Activated naive CD8-positive, alpha-beta T cell treated with anti-CD3 and anti-CD28 coated beads, Interleukin-2, amount 10 ng/mL, durations not matched to agents 7 days and 5 days (primary cell): ENCODE data around the gene TLCD1. TPM values are rescaled to one million over a fixed set of nuclear protein-coding genes. Genes with fewer than 3 reads are reported as not detected.
A peak's percentile ranks its signal among the peaks of the same experiment; 100 is the strongest.

Source experiments
- ATAC-seq: fragments of 150-1000 bp; cut with Tn5 transposase; one replicate; pipeline ENCODE4 v1.10.0; 2021; ENCODE audit warnings: low read depth, moderate library complexity
- POLR2A ChIA-PET: fragments of 350-600 bp; sonication (Branson Sonifier 250); formaldehyde crosslinking; loops from one replicate; lab custom pipeline; 2021; ENCODE audit warnings: antibody characterized with exemption; lab: Charles Lee
- DNase-seq: peaks from one replicate; pipeline ENCODE4 v3.0.0; 2021
- H3K27ac Mint-ChIP-seq: one replicate; pipeline ENCODE4 v1.8.0; 2022; ENCODE audit warnings: mild to moderate bottlenecking, mixed read lengths
- H3K27me3 Mint-ChIP-seq: one replicate; pipeline ENCODE4 v1.8.0; 2022; ENCODE audit warnings: mild to moderate bottlenecking, moderate library complexity, mixed read lengths
- H3K36me3 Mint-ChIP-seq: one replicate; pipeline ENCODE4 v1.8.0; 2021; ENCODE audit warnings: mild to moderate bottlenecking, mixed read lengths
- H3K4me1 Mint-ChIP-seq: one replicate; pipeline ENCODE4 v1.8.0; 2021; ENCODE audit warnings: mixed read lengths
- H3K4me3 Mint-ChIP-seq: one replicate; pipeline ENCODE4 v1.8.0; 2022; ENCODE audit warnings: mild to moderate bottlenecking, moderate library complexity, mixed read lengths
- H3K9me3 Mint-ChIP-seq: one replicate; pipeline ENCODE4 v1.8.0; 2021; ENCODE audit warnings: mixed read lengths
- total RNA-seq, 2 experiments: library from RNA; stranded (reverse); gene quantifications; one replicate each; pipeline ENCODE4 v1.2.3, GENCODE V29; 2021

The TLCD1 gene, protein sequence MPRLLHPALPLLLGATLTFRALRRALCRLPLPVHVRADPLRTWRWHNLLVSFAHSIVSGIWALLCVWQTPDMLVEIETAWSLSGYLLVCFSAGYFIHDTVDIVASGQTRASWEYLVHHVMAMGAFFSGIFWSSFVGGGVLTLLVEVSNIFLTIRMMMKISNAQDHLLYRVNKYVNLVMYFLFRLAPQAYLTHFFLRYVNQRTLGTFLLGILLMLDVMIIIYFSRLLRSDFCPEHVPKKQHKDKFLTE
- total RNA-seq: 1 to 10 TPM; 1.6 to 2.2 TPM

DNA sequence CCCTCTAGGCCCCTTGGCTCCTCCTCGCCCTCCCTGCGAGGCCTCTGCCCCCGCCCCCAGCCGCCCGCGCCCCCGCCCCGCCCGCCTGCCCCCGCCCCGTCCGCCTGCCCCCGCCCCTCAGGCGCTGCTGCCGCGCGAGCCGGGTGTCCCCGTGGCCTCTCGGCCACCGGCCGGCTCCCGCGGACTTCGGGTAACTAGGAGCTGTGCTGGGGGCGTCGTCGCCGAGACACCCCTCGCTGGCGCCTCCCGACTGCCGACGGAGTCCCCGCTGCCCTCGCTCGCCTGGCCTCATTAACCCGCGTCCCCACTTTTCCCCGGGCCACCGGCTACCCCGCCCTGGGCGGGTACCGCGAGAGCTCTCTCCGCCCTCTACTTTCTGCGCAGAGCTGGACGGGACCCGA, at the start of gene TLCD1:
Gene TLCD1 (minus strand): TSS at position 8 of the 401 bp plus-strand sequence. CDS start 136 bp downstream, outside the sequence.
- H3K4me1 Mint-ChIP-seq: peaks cover 45% of the 10 kb centered on the region
- H3K36me3 Mint-ChIP-seq: peaks cover 18% of the 10 kb centered on the region
- H3K27ac Mint-ChIP-seq: peak within 1 kb of the TSS; percentile 99
- peak within 1 kb of the TSS; percentile 99 for H3K4me3 Mint-ChIP-seq
- ATAC-seq (peak; percentile 60), DNase-seq (peak; percentile 88)
- H3K27me3 Mint-ChIP-seq: no peaks in the 10 kb centered on the region
- no peaks in the 10 kb centered on the region for H3K9me3 Mint-ChIP-seq
- POLR2A ChIA-PET: interaction anchor here (0.7 to 6.3 kb wide), 21 partner anchors 9 to 413 kb away, joined by 3 to 266 read pairs (median 5); partner anchors contain the start of genes BLTP2, DHRS13, FLOT2 and PHF12

GRCh38 chr17:28774206-28774605, 48.2 kb upstream of the TLCD1 start:
- Mint-ChIP-seq H3K36me3 (peaks cover 9% of the 10 kb centered on the region), H3K4me3 (no peak overlapping the region), H3K27ac (no peak overlapping the region), H3K4me1 (peaks cover 25% of the 10 kb centered on the region), H3K27me3 (no peaks in the 10 kb centered on the region), H3K9me3 (no peaks in the 10 kb centered on the region)
- ATAC-seq (no peak), DNase-seq (no peak)
- POLR2A ChIA-PET: interaction anchor here (0.6 to 0.7 kb wide), 2 partner anchors 20 to 174 kb away, joined by 3 read pairs; no protein-coding TSS in a partner anchor

DNA sequence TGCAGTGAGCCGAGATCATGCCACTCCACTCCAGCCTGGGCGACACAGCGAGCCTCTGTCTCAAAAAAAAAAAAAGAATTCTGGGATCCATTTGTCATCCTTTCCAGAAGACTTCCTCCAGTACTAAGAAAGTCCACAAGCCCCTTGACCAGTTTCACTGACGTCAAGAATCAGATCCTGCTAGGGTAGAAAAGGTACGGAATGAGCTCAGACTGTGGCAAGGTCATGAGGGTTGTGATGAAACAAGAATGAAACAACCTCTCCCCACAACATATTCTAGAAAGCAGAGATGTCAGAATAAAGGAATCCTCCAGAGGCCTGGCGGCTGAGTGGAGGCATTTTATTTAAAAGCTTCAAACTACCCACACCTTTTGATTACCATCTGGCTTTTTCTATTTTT, 47.7 kb upstream of the TLCD1 start:
- Mint-ChIP-seq H3K4me3 (no peak overlapping the region), H3K9me3 (no peaks in the 10 kb centered on the region), H3K27me3 (no peaks in the 10 kb centered on the region), H3K4me1 (peaks cover 21% of the 10 kb centered on the region), H3K36me3 (peaks cover 5% of the 10 kb centered on the region), H3K27ac (no peak overlapping the region)
- POLR2A ChIA-PET: interaction anchor here (0.6 kb wide), 1 partner anchor 174 kb away, joined by 3 read pairs; no protein-coding TSS in a partner anchor
- DNase-seq: no peak
- ATAC-seq: no peak

DNA sequence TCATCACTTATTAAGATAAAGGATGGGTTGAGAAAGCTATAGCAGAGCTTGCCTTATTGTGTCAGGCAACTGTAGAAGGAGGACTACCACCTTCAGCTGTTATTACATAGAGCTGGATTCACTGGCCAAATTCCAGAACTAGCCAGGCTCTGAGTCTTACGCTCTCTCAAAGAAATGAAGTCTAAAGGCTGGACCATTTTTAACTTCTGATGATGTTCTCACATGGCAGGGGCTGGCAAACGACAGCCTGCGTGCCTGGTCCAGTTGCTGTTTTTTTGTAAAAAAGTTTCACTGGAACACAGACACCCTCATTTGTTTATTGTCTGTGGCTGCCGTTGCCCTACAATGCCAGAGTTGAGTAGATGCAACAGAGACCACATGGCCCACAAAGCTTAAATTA, 39.0 kb upstream of the TLCD1 start:
- Mint-ChIP-seq H3K4me3 (no peak overlapping the region), H3K36me3 (peaks cover 2% of the 10 kb centered on the region), H3K9me3 (no peaks in the 10 kb centered on the region), H3K27me3 (no peaks in the 10 kb centered on the region), H3K27ac (no peak overlapping the region), H3K4me1 (peaks cover 11% of the 10 kb centered on the region)
- no peak for ATAC-seq
- POLR2A ChIA-PET: interaction anchor here (0.7 kb wide), 1 partner anchor 337 kb away, joined by 3 read pairs; no protein-coding TSS in a partner anchor
- DNase-seq: no peak

GRCh38 chr17:28763804-28764266, 37.8 kb upstream of the TLCD1 start:
- Mint-ChIP-seq H3K27me3 (no peaks in the 10 kb centered on the region), H3K9me3 (no peaks in the 10 kb centered on the region), H3K4me3 (no peak overlapping the region), H3K36me3 (peaks cover 2% of the 10 kb centered on the region), H3K27ac (peak overlapping the region; percentile 66), H3K4me1 (peaks cover 9% of the 10 kb centered on the region)
- DNase-seq (no peak), ATAC-seq (peak; percentile 67)
- POLR2A ChIA-PET: interaction anchor here (0.8 to 2.8 kb wide), 6 partner anchors 37 to 140 kb away, joined by 3 to 13 read pairs (median 4); partner anchors contain the start of genes FAM222B and TLCD1

DNA sequence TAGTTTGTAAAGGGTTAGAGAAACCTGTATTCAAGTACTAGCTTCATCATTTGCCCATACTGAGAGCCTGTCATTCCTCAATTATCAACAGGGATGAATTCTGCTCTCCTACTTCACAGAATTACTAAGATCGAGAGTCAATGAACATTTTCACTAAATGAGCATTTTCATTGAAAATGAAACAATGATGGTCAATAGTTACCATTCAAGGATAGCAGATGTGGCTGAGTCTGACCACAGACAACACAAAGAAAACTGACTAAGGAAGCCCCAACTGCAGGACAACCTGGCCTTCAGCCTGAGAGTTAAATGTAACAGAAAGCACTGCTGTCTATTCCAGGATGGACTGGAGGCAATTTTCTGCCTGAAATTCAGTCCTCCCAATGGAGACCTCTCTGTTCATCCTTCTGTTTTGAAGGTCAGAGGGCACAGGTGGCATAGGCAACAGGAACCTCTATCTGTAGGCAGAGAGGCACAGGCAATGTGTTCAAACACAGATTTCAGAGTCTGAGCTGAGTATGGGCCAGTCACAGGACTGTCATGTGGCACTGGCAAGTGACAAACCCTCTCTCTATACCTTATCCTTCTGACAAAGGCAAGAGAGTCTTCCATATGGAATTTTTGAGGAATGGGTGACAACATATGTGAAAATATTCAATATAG, 37.2 kb upstream of the TLCD1 start:
- Mint-ChIP-seq H3K4me3 (no peak overlapping the region), H3K27ac (no peak overlapping the region), H3K27me3 (no peaks in the 10 kb centered on the region), H3K9me3 (no peaks in the 10 kb centered on the region), H3K36me3 (peaks cover 2% of the 10 kb centered on the region), H3K4me1 (peaks cover 9% of the 10 kb centered on the region)
- POLR2A ChIA-PET: interaction anchor here (0.8 to 2.8 kb wide), 6 partner anchors 36 to 140 kb away, joined by 3 to 13 read pairs (median 4); partner anchors contain the start of genes FAM222B and TLCD1
- DNase-seq (no peak), ATAC-seq (peak; percentile 28)

GRCh38 chr17:28760601-28761562, 34.8 kb upstream of the TLCD1 start:
- no peak overlapping the region for H3K27ac Mint-ChIP-seq
- H3K4me3 Mint-ChIP-seq: no peak overlapping the region
- H3K4me1 Mint-ChIP-seq: peaks cover 11% of the 10 kb centered on the region
- H3K9me3 Mint-ChIP-seq: no peaks in the 10 kb centered on the region
- DNase-seq: no peak
- H3K36me3 Mint-ChIP-seq: peaks cover 6% of the 10 kb centered on the region
- POLR2A ChIA-PET: interaction anchor here (1.8 kb wide), 1 partner anchor 34 kb away, joined by 6 read pairs; no protein-coding TSS in a partner anchor
- H3K27me3 Mint-ChIP-seq: no peaks in the 10 kb centered on the region
- ATAC-seq: no peak

DNA sequence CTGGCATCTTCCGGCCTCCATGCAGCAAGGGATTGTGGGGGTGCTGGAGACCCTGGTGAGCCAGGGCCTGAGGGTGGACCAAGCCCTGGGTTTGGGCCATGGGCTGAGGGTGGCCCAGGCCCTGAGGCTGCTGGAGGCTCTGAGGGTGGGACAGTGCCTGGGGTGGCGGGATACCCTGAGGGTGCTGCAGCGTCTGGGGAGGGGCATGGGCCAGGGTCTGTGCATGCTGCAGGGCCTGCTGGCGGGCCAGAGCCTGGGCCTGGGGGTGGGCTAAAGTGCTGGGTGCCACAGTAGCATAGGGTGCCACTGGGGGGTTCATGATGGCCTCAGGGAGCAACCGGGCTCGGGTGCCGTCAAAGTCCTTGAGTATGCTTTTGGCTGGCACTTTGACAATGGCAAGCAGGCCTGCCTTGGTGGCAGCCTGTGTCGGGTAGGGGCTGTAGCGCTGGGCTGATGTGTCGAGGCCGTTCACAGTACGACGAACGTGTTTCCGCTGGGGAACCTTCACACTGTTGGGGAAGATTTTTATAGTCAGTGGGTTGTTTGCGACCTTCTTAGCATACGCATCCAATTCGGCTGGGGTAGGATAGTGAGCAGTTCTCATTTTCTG, 33.3 kb upstream of the TLCD1 start:
- no peak for ATAC-seq
- DNase-seq: no peak
- Mint-ChIP-seq H3K27me3 (no peaks in the 10 kb centered on the region), H3K9me3 (no peaks in the 10 kb centered on the region), H3K4me3 (no peak overlapping the region), H3K36me3 (peaks cover 6% of the 10 kb centered on the region), H3K27ac (no peak overlapping the region), H3K4me1 (peaks cover 10% of the 10 kb centered on the region)
- POLR2A ChIA-PET: no interaction called here

DNA sequence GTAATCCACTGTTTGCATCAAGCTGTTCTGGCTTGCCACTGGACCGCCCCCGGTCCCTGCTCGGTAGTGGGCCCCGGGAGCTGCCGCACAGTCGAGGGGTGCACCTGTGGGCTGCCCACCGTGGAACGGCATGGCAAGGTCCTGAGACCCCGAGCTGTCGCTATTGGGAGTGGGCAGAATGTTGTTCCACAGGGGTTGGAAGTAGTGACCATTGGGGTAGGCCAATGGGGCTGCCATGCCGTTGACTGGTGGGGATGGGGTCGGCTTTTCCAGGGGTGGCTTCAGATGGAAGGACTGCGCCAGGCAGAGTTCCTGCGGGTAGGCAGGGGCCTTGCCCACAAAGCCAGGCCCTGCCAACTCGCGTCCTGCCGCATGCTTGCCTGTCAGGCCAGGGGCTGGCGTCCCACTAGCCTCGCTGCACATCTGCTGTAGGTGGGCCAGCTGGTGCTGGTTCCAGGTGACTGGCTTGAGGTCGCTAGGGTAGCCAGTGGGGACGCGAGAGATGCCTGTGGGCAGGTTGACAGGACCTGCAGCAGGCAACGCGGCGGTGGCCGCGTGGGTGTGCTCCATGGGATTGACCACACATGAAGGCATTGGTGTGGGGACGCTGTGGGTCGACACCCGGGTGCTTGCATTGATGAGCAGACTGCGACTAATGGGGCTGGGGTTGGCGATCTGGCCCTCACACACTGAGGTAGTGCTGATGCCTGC, 32.5 kb upstream of the TLCD1 start:
- Mint-ChIP-seq H3K27ac (no peak overlapping the region), H3K4me1 (peaks cover 8% of the 10 kb centered on the region), H3K27me3 (no peaks in the 10 kb centered on the region), H3K4me3 (no peak overlapping the region), H3K9me3 (no peaks in the 10 kb centered on the region), H3K36me3 (peaks cover 4% of the 10 kb centered on the region)
- DNase-seq (no peak), ATAC-seq (no peak)
- POLR2A ChIA-PET: no interaction called here

DNA sequence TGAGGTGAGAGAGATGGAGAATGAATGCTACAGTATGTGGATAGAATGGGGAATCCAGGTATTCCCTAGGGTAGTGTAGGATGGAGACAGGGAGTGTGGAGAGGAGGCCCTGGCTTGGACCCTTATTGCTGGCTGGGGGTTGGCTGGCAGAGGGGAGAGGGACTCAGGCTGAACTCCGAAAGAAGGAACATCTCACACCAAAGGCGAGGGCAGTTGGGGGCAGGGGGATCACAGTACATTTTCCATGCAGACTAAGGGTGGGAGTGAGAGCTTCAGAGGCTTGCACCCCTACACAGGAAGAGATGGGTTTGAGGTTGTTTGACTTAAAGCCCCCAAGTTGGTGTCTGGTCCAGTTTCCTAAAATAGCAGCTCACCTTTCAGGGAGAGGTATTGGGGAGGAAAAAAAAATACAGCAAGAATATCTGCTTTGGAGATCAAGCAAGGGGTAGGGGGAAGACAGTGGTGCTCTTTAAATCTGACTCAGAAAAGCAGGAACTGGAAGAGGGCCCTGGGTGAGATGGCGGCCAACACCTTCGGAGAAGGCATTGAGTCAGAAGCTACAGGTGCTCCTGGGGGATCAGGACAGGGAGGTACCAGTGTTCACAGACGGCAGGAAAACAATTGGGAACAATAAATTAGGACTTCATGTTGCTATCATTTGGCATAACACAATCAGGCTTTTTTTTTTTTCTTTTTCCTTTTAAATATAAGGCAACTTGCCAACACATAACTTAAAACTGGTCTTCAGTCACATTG, 30.2 kb upstream of the TLCD1 start:
- POLR2A ChIA-PET: interaction anchor here (0.7 kb wide), 1 partner anchor 28 kb away, joined by 3 read pairs; no protein-coding TSS in a partner anchor
- Mint-ChIP-seq H3K4me1 (peaks cover 3% of the 10 kb centered on the region), H3K36me3 (peaks cover 4% of the 10 kb centered on the region), H3K27me3 (no peaks in the 10 kb centered on the region), H3K9me3 (no peaks in the 10 kb centered on the region), H3K4me3 (no peak overlapping the region), H3K27ac (peak overlapping the region; percentile 15)
- DNase-seq (no peak), ATAC-seq (no peak)

DNA sequence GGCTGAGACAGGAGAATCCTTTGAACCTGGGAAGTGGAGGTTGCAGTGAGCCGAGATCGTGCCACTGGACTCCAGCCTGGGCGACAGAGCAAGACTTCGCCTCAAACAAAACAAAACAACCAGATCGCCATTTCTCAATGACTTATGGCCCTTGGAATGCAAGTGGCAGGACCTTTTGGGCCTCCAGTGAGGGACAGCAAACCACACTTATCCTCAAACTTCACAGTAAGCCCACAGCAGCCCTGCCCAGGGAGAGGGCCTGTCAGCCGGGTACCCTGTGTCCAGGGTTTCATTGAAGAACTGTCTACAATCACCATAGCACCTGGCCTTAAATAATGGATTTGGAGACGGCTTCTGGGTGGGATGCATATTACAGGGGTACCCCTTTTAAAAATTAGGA, 29.5 kb upstream of the TLCD1 start:
- no peak overlapping the region for H3K27ac Mint-ChIP-seq
- H3K27me3 Mint-ChIP-seq: no peaks in the 10 kb centered on the region
- no peak overlapping the region for H3K4me3 Mint-ChIP-seq
- H3K4me1 Mint-ChIP-seq: peaks cover 2% of the 10 kb centered on the region
- no peaks in the 10 kb centered on the region for H3K9me3 Mint-ChIP-seq
- peaks cover 4% of the 10 kb centered on the region for H3K36me3 Mint-ChIP-seq
- ATAC-seq (no peak), DNase-seq (no peak)
- POLR2A ChIA-PET: interaction anchor here (13.1 kb wide), 1 partner anchor 28 kb away, joined by 266 read pairs; the partner anchor contains the start of genes NEK8 and TLCD1
